HG02981 (cell line): ENCODE data around the gene NOMO2.
"Not testable (repeated sequence)": the region's sequence is repeated elsewhere in the genome, so short reads cannot be mapped to it uniquely, and the experiment has no call there.

ENCODE experiments used
- ATAC-seq: cut with Tn5 transposase; IDR thresholded peaks from one replicate; pipeline ENCODE4 v1.9.1; 2021; ENCODE audit warnings: mild to moderate bottlenecking, moderate library complexity; ENCODE audit not compliant: unreplicated experiment

Gene NOMO2

DNA sequence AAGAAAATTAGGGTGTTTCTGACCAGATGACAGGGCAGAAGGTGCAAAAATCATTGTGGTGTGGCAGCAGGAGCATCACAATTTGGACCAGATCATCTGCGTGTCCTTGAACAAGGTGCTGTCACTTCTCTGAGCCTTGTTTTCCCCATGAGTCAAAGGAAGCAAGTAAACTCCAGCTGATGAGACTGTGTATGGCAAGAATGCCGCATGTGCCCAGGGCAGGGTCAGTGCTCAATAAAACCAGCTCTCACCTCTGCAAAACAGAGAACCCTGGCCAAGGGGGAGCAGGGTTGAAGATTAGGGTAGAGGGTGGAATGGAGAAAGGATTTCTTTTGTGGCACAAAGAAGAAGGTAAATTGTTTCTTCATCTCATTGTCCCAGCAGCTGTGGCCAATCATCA, 17.4 kb upstream of the NOMO2 start:
- ATAC-seq: not testable (repeated sequence)

DNA sequence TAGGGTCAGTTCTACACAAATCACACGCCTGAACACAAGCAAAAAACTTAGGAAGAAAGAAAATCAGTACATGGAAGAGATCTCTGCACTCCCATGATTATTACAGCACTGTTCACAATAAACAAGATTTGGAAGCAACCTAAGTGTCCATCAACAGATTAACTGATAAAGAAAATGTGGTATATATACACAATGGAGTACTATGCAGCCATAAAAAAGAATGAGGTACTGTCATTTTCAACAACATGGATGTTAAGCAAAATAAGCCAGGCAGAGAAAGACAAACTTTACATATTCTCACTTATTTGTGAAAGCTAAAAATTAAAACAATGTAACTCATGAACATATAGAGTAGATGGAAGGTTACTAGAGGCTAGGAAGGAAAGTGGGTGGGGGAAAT, 16.0 kb upstream of the NOMO2 start:
- ATAC-seq: not testable (repeated sequence)

DNA sequence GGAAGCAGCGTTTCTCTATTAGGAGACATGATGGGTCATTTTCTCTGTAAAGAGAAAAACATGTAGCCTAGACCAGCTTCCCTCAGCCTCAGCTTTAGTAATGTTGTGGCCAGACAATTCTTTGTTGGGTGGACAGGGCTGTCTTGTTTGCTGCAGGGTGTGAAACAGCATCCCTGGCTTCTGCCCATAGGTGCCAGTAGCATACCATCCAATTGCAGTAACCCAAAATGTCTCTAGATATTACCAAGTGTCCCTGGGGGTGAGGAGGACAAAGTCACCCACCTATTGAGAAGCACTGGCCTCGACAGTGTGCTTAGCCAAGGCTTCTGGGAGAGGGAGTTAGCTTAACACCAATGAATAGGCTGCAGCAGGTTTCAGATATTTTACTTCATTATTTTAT, 14.0 kb upstream of the NOMO2 start:
- ATAC-seq: not testable (repeated sequence)

DNA sequence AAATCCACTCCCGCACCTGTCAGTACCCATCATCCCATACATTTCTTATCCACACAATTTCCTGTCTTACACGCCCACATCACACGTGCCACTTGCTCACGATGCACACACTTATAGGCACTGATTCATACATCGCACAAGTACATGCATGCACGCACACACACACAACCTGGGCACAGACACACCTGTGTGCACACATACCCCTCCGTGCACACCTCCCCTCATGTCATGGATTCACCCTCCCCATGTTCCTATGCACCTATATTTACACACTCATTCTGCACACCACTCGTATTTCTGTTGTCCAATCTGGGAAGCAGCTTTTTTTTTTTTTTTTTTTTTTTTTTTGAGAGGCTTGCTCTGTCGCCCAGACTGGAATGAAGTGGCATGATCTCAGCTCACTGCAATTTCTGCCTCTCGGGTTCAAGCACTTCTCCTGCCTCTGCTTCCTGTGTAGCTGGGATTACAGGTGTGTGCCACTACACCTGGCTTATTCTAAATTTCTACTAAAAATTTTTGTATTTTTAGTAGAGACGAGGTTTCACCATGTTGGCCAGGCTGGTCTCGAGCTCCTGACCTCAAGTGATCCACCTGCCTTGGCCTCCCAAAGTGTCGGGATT, 13.5 kb upstream of the NOMO2 start:
- ATAC-seq: not testable (repeated sequence)

GRCh38 chr16:18573887-18574286, 12.0 kb upstream of the NOMO2 start:
- not testable (repeated sequence) for ATAC-seq

DNA sequence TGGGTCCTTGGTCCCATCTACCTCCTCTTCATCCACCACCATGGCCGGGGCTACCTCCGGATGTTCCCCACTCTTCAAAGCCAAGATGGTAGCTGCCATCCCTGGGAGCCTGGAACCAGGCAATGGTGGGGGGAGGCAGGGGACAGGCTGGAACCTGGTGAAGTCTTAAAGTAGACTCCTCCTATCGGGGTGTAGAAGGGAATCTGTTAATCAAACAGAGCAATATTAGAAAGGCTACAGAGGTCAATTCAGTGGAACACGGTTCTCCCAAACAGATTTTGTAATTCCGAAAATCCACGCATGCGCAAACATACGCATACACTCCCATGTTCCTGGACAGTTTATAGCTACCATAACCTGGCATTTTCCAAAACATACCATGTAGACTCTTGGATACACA, 11.1 kb upstream of the NOMO2 start:
- ATAC-seq: not testable (repeated sequence)

DNA sequence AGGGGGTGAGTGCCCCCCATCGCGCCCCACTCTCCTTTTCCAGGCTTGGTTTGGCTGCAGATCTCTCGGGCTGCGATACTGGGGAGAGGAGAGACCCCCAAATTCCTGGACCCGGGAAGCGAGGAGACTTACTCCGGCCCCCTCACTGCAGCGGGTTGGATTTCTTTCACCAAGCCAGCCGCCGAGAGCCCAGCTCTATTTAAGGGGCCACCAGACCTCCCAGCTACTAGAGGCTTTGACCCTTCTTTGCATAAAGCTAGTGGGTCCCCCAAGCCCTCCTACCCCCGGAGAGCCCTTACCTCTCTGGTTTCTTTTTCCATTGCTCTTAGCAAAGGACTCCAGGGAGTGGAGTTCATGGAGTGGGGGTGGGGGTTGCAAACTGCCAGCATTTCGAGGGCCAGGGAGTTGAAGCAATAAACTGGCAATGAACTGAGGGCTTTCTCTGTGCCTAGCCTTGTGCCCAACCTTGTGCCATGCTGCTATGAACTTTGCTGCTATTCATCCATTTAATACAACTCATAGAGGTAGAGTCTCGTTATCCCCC, 9.5 kb upstream of the NOMO2 start:
- not testable (repeated sequence) for ATAC-seq

DNA sequence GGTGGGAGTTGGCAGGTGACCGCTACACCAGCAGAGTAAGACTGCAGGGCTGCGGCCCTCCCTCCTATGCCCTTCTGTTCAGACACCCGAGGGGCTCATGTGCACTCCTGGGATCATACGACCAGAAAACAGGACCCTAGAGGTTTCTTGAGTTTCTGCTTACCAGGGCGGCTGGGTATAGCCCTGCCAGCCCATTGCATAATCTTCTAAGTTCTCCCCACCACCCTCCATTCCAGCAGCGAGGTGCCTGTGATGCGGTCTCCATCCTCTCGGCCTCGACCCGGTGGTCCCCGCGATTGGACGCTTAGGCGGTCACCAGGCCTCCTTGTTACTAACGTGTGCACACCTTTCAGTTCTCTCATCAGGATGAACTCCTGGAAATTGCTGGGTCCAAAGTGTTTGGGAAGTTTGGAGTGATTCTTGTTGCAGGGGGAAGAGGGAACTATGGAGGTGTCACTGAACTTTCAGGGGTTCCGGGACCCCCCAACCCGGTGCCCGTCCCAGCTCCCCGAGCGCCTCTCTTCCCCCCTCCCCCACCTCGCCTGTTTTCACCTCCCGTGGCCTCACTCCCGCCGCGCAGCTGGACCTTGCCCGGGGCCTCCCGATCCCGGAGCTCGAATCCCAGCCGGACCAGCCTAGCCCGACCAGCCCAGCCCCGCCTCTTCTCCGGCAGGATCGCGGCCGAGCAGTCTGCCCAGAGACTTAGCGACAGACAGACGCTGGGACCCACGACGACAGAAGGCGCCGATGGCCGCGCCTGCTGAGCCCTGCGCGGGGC, 8.8 kb upstream of the NOMO2 start:
- ATAC-seq: not testable (repeated sequence)

- not testable (repeated sequence) for ATAC-seq
Observed at GRCh38 chr16:18560416-18561220, 1.3 kb downstream of the NOMO2 start.

GRCh38 chr16:18553671-18554070, 8.2 kb downstream of the NOMO2 start:
- not testable (repeated sequence) for ATAC-seq

DNA sequence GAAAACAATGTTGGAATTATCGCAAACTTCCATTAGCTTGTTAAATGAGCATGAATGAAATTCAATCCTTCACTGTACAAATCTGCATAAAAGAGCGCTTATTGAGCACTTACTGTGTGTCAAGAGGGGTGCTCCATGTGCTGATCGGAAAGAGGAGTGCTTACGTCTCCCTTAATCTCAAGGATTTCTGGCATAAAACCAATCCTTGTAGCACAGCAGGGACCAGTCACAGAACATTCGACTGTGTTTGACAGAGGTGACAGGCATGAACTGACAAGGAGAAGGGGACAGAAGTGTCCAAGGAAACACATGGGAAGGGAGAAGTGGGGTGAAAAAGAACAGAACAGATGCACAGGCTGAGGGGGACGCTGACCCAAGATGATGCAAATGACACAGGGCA, 14.5 kb downstream of the NOMO2 start:
- ATAC-seq: not testable (repeated sequence)

DNA sequence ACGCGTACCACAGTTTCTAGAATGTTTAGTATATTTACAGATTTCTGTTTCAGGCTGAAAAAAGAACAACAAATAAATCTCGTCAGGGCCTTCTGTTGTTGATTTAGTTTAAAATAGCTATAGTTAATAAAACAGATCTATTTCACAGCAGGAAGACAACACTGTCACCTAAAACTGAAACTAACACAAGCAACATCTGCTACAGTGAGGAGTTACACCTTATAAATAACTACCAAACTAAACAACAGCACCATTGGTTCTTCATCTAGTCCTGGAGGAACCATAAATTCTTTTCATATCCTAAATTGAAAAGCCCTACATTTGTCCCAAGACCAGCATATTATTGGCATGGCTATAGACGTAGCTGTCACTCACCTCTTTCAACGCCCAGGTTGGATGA, 15.0 kb downstream of the NOMO2 start:
- not testable (repeated sequence) for ATAC-seq

DNA sequence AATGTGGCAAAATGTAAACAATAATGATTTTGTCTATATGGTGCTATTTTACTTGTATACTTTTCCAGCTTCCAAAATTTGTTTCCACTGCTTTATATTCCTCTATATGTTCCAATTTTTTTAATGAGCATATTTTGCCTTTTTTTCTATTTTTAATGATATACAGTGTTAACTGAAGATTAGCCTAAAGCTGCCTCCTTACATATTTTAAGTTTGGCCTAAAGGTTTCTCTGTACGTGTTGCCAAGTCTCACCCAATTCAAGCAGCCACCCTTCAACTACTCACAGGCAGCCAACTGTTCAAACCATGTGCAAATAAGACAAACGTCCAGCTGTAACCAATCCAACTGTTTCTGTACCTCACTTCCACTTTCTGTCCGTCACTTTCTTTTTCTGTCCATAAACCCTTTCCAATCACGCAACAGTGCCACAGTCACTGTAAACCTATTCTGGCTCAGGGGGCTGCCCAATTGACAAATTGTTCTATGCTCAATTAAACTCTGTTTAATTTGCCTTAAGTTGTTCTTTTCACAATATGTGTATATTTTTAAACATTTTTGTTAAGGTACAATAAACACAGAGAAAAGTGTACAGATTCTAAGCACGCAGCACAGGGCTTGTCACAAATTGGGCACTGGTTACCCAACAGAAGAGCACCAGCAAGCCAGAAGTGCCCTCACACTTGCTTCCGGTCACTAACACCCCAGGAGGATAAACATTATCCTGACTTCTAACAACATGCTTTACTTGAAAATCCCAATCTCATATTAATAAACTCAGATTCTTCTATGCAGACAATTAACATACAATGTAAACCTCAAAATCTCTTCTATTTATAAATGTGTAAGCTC, 17.4 kb downstream of the NOMO2 start:
- ATAC-seq: not testable (repeated sequence)

DNA sequence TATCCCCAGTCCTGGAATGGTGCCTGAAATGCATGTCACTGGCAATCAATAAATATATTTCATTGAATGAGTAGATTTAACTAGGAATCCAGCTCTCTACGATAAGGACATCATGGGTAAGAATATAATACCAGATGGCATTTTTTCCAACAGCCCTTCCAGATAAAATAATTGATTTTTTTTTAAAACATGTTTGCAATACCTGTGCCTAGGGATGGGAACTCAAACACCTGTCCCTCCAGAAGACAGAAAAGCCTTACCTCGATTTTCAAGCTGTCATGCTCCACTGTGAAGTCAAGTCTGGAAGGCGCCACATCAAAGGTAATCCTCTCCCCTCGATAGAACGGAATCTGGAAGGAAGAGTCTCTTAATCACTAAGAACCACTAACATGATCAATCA, 20.0 kb downstream of the NOMO2 start:
- not testable (repeated sequence) for ATAC-seq

DNA sequence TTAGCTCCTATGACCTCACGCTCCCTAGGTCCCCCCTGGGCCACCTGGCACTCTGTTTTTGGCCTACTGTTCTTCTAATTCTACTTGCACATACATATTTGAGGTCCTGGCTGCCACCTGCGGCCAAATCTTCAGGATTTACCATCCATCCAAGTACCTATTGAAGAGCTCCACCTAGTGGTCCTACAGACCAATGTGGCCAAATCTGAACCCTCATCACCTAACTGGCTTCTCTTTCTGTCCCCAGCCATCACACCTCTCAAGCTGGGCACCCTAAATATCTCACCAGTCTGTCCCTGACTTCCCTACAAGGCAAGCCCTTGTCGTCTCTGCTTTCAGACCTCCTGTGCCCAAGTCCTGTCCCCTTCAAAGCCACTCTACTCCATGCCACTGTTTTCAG, 24.9 kb downstream of the NOMO2 start:
- ATAC-seq: not testable (repeated sequence)

- not testable (repeated sequence) for ATAC-seq
Observed at GRCh38 chr16:18535519-18536168, 26.3 kb downstream of the NOMO2 start.

DNA sequence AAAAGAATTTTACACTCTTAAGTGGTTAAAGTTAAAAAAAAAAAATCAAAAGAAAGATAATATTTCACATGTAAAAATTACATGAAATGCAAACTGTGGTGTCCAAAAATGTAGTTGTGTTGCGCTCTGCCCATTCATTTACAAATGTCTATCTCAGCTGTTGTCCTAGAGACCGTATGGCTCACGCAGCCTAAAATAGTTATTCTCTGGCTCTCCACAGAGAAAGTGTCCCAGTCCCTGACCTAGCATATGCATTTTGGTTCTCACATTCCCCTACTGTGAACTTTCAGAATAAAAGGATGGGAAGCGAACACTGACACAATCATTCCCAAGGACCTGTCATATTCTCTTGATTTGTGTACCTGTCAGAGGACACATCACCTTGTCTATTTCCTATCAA, 27.6 kb downstream of the NOMO2 start:
- not testable (repeated sequence) for ATAC-seq

- not testable (repeated sequence) for ATAC-seq
Observed at GRCh38 chr16:18531323-18531722, 30.6 kb downstream of the NOMO2 start.

- not testable (repeated sequence) for ATAC-seq
Observed at GRCh38 chr16:18530329-18530728, 31.6 kb downstream of the NOMO2 start.

DNA sequence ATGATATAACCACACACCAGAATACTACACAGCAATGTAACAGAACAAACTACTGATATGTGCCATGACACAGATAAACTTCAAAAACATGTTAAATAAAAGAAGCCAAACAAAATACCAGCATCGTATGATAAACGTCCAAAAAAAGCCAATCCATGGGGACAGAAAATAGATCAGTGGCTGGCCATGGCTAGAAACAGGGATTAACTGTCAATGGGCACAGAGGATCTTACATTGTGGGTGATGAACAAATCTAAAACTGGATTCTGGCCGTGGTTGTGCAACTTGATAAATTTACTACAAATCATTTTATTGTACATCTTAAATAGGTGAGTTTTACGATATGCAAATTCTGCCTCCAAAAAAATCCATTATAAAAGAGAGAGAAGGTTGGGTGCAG, 35.4 kb downstream of the NOMO2 start:
- not testable (repeated sequence) for ATAC-seq
